Measurements from ENCODE around the gene XYLB.

- TF ChIP-seq CTCF (IDR thresholded peaks at IDR 0.05) (no peak), POLR2A (IDR thresholded peaks at IDR 0.05) (peak in 1 of 4 donors; percentile 29)
Observed at GRCh38 chr3:38454884-38455638, 108.5 kb downstream of the XYLB start.

Measured in esophagus squamous epithelium (tissue), 4 donors.